A549 (cell line): ENCODE data around the gene AIF1. TPM values are rescaled to one million over a fixed set of nuclear protein-coding genes. Genes with fewer than 3 reads are reported as not detected.

Source experiments
- ATAC-seq, 2 experiments: fragments of 200-7000 bp in 1 of 2; fragments of >200 bp in 1 of 2; cut with Nextera tagmentation in 1 of 2; cut with Tn5 transposase in 1 of 2; 3 replicates each; pipeline versions ENCODE4 v1.8.0 to v1.9.1; 2018 to 2020; ENCODE audit warnings: mild to moderate bottlenecking in 1 of 2, moderate library complexity in 1 of 2
- CTCF ChIA-PET: fragments of 300-600 bp; sonication (Branson Sonifier 250); formaldehyde crosslinking; extraction: SDS; loops from one replicate; lab custom pipeline; 2021; ENCODE audit warnings: antibody characterized with exemption, inconsistent platforms; lab: Yijun Ruan, JAX
- POLR2A ChIA-PET: fragments of 350-600 bp; formaldehyde crosslinking; extraction: SDS; loops from one replicate; lab custom pipeline; 2021; ENCODE audit warnings: antibody characterized with exemption, inconsistent platforms; lab: Yijun Ruan, JAX
- DNase-seq, 2 experiments: peaks; one replicate each; pipeline versions ENCODE4 v3.0.0 to v3.0.0-alpha.2; 2011 to 2016; ENCODE audit warnings: low read depth in 1 of 2, low spot score in 1 of 2
- FAIRE-seq: peaks from 2 replicates; lab custom pipeline; 2011; peaks lifted over from hg19 to GRCh38; lab: Jason Lieb, UNC
- H3K27ac ChIP-seq, 2 experiments: fragments of >200 bp; sonication (Bioruptor Twin); formaldehyde crosslinking; 3 replicates each; pipeline ENCODE4 v1.5.1; 2016 to 2017
- H3K4me1 ChIP-seq: fragments of >200 bp; sonication (Bioruptor Twin); formaldehyde crosslinking; 3 replicates; pipeline ENCODE4 v1.6.1; 2016
- H3K4me2 ChIP-seq: fragments of >200 bp; sonication (Bioruptor Twin); formaldehyde crosslinking; 3 replicates; pipeline ENCODE4 v1.6.1; 2016
- H3K4me3 ChIP-seq: fragments of >200 bp; sonication (Bioruptor Twin); formaldehyde crosslinking; 3 replicates; pipeline ENCODE4 v1.5.1; 2016
- H3K9me3 ChIP-seq: fragments of >200 bp; sonication (Bioruptor Twin); formaldehyde crosslinking; 3 replicates; pipeline ENCODE4 v1.6.1; 2016
- ATOH8 ChIP-seq: fragments of 250-450 bp; sonication (Bioruptor Pico); IDR thresholded peaks from 2 replicates; pipeline ENCODE4 v1.5.0; 2020; ENCODE audit warnings: low read depth, mild to moderate bottlenecking, moderate library complexity
- BCL3 ChIP-seq: fragments of >200 bp; sonication (Bioruptor Twin); formaldehyde crosslinking; IDR thresholded peaks from 3 replicates; pipeline ENCODE4 v1.6.1; 2016
- BHLHE40 ChIP-seq: IDR thresholded peaks from 2 replicates; pipeline ENCODE4 v1.6.1; 2012; ENCODE audit warnings: low read depth, low read length, inconsistent platforms
- CEBPB ChIP-seq, 2 experiments: fragments of >200 bp in 1 of 2; sonication (Bioruptor Twin) in 1 of 2; formaldehyde crosslinking in 1 of 2; IDR thresholded peaks; 2 replicates each; pipeline ENCODE4 v1.6.1; 2012 to 2016
- CHD2 ChIP-seq: fragments of 150-350 bp; IDR thresholded peaks from 2 replicates; pipeline ENCODE4 v1.6.1; 2014; ENCODE audit warnings: low read length; ENCODE audit not compliant: partially characterized antibody
- CTCF ChIP-seq: fragments of >200 bp; sonication (Bioruptor Twin); formaldehyde crosslinking; IDR thresholded peaks from 3 replicates; pipeline ENCODE4 v1.5.1; 2016
- E2F6 ChIP-seq: IDR thresholded peaks from 2 replicates; pipeline ENCODE4 v1.6.1; 2012; ENCODE audit warnings: low read depth, borderline replicate concordance
- EHF ChIP-seq: fragments of 250-450 bp; sonication (Bioruptor Pico); IDR thresholded peaks from 2 replicates; pipeline ENCODE4 v1.5.0; 2020; ENCODE audit warnings: mild to moderate bottlenecking
- EHMT2 ChIP-seq: fragments of 200-600 bp; sonication (generic); IDR thresholded peaks from 2 replicates; pipeline ENCODE4 v1.6.1; 2016; ENCODE audit warnings: antibody characterized with exemption, low read depth, mild to moderate bottlenecking, moderate library complexity
- ESRRA ChIP-seq: fragments of 150-350 bp; IDR thresholded peaks from 2 replicates; pipeline ENCODE4 v1.6.1; 2014; ENCODE audit warnings: mild to moderate bottlenecking, low read length, borderline replicate concordance
- FOSL2 ChIP-seq, 2 experiments: fragments of 450-650 bp in 1 of 2; fragments of >200 bp in 1 of 2; sonication (Bioruptor Twin) in 1 of 2; formaldehyde crosslinking; IDR thresholded peaks; 2 replicates each; pipeline versions ENCODE4 v1.5.0 to v1.6.1; 2016 to 2020; ENCODE audit warnings: mild to moderate bottlenecking in 1 of 2, moderate library complexity in 1 of 2
- GATA3 ChIP-seq: IDR thresholded peaks from 2 replicates; pipeline ENCODE4 v1.6.1; 2012; ENCODE audit warnings: borderline replicate concordance
- HDAC2 ChIP-seq: fragments of 200-600 bp; sonication (generic); IDR thresholded peaks from 2 replicates; pipeline ENCODE4 v1.6.1; 2016
- HES2 ChIP-seq: fragments of >200 bp; sonication (Bioruptor Twin); formaldehyde crosslinking; IDR thresholded peaks from 2 replicates; pipeline ENCODE4 v1.6.1; 2016
- HEYL ChIP-seq: fragments of 250-450 bp; sonication (Bioruptor Pico); IDR thresholded peaks from 2 replicates; pipeline ENCODE4 v1.8.0; 2021; ENCODE audit warnings: mild to moderate bottlenecking, moderate library complexity
- HOXB13 ChIP-seq: fragments of 250-450 bp; sonication (Bioruptor Pico); IDR thresholded peaks from 2 replicates; pipeline ENCODE4 v1.5.0; 2020; ENCODE audit warnings: low read depth, mild to moderate bottlenecking, moderate library complexity
- JUN ChIP-seq, 2 experiments: fragments of >200 bp; sonication (Bioruptor Twin); formaldehyde crosslinking; IDR thresholded peaks; 2 replicates in 1 of 2; 3 replicates in 1 of 2; pipeline ENCODE4 v1.6.1; 2016 to 2017
- JUNB ChIP-seq: fragments of >200 bp; sonication (Bioruptor Twin); formaldehyde crosslinking; IDR thresholded peaks from 2 replicates; pipeline ENCODE4 v1.6.1; 2016
- KDM5A ChIP-seq: fragments of 200-600 bp; sonication (generic); IDR thresholded peaks from 2 replicates; pipeline ENCODE4 v1.6.1; 2016; ENCODE audit warnings: antibody characterized with exemption, mild to moderate bottlenecking
- MAX ChIP-seq: IDR thresholded peaks from 2 replicates; pipeline ENCODE4 v1.6.1; 2012
- MAZ ChIP-seq: fragments of 150-350 bp; IDR thresholded peaks from 2 replicates; pipeline ENCODE4 v1.6.1; 2014; ENCODE audit warnings: antibody characterized with exemption, low read depth, low read length, borderline replicate concordance
- PBX3 ChIP-seq: IDR thresholded peaks from 2 replicates; pipeline ENCODE4 v1.6.1; 2012
- POLR2A ChIP-seq: IDR thresholded peaks from 2 replicates; pipeline ENCODE4 v1.6.1; 2012; ENCODE audit warnings: mild to moderate bottlenecking, low read length
- POLR2AphosphoS2 ChIP-seq: conservative IDR thresholded peaks from 2 replicates; pipeline ENCODE4 v1.6.1; 2012; ENCODE audit warnings: low read length, improper control_type of control experiment, inconsistent platforms
- RAD21 ChIP-seq, 2 experiments: fragments of >200 bp in 1 of 2; sonication (Bioruptor Twin) in 1 of 2; formaldehyde crosslinking in 1 of 2; IDR thresholded peaks in 1 of 2; conservative IDR thresholded peaks in 1 of 2; 2 replicates in 1 of 2; 3 replicates in 1 of 2; pipeline ENCODE4 v1.6.1; 2012 to 2018; ENCODE audit warnings: inconsistent platforms in 1 of 2
- RCOR1 ChIP-seq: fragments of 150-350 bp; IDR thresholded peaks from 2 replicates; pipeline ENCODE4 v1.6.1; 2014; ENCODE audit warnings: antibody characterized with exemption, low read length, low read depth
- RFX5 ChIP-seq: fragments of 450-650 bp; IDR thresholded peaks from 2 replicates; pipeline ENCODE4 v1.7.1; 2014; ENCODE audit warnings: antibody characterized with exemption, mild to moderate bottlenecking, moderate library complexity
- RNF2 ChIP-seq: fragments of 200-600 bp; sonication (generic); IDR thresholded peaks from 2 replicates; pipeline ENCODE4 v1.6.1; 2016; ENCODE audit warnings: low read depth, mild to moderate bottlenecking, antibody characterized with exemption, moderate library complexity, borderline replicate concordance
- SMC3 ChIP-seq: fragments of >200 bp; sonication (Bioruptor Twin); formaldehyde crosslinking; IDR thresholded peaks from 3 replicates; pipeline ENCODE4 v1.6.1; 2018; ENCODE audit warnings: inconsistent platforms
- SREBF2 ChIP-seq: fragments of 450-650 bp; IDR thresholded peaks from 2 replicates; pipeline ENCODE4 v1.6.1; 2014; ENCODE audit warnings: mild to moderate bottlenecking, moderate library complexity
- TFCP2L1 ChIP-seq: fragments of 250-450 bp; sonication (Bioruptor Pico); IDR thresholded peaks from 2 replicates; pipeline ENCODE4 v1.5.0; 2021; ENCODE audit warnings: mild to moderate bottlenecking
- USF2 ChIP-seq: fragments of 450-650 bp; IDR thresholded peaks from 2 replicates; pipeline ENCODE4 v1.6.1; 2014; ENCODE audit warnings: antibody characterized with exemption
- ZFP36 ChIP-seq: fragments of 450-650 bp; IDR thresholded peaks from 2 replicates; pipeline ENCODE4 v1.6.1; 2014; ENCODE audit warnings: borderline replicate concordance; ENCODE audit not compliant: partially characterized antibody
- ZNF302 ChIP-seq: fragments of 250-450 bp; sonication (Bioruptor Pico); IDR thresholded peaks from 2 replicates; pipeline ENCODE4 v1.9.0; 2021; ENCODE audit warnings: inconsistent platforms, mild to moderate bottlenecking, moderate library complexity
- ZSCAN20 ChIP-seq: fragments of 250-450 bp; sonication (Bioruptor Pico); IDR thresholded peaks from 2 replicates; pipeline ENCODE4 v1.8.0; 2022; ENCODE audit warnings: mild to moderate bottlenecking, moderate library complexity
- WGBS: methylation state at CpG from one replicate; pipeline ENCODE4 v1.1.6; 2017; ENCODE audit errors: missing lambda C conversion rate; 5-methylcytosine and 5-hydroxymethylcytosine counted together
- polyA plus RNA-seq, 4 experiments: library from polyadenylated mRNA; depleted of rRNA in 3 of 4; stranded (reverse); fragments of >200 nt; fragmentation: RNase III in 1 of 4; extraction: RNeasy Plus Mini Kit Qiagen cat#74134 plus additional on column Dnase treatment in 1 of 4; gene quantifications; 2 replicates in 3 of 4; 3 replicates in 1 of 4; pipeline ENCODE4 v1.2.3, GENCODE V29; 2011 to 2017

Gene AIF1
- polyA plus RNA-seq, 2 of the 4 experiments (the other 2 are of a cell fraction) = not detected

- DNase-seq = peak; percentile 94 to 96
- FAIRE-seq = no peak
- POLR2A ChIA-PET = interaction anchor here (0.5 to 2.5 kb wide), 5 partner anchors 11 to 162 kb away, joined by 3 to 14 read pairs (median 6); partner anchors contain the start of genes BAG6, HSPA1B and VWA7
- CTCF ChIA-PET = no interaction called here
- Histone ChIP-seq H3K9me3 (no peaks in the 10 kb centered on the region), H3K4me1 (peaks cover 24% of the 10 kb centered on the region), H3K4me2 (peak within 1 kb of the TSS; percentile 94), H3K27ac (peak within 1 kb of the TSS; percentile 90 to 97), H3K4me3 (peak within 1 kb of the TSS; percentile 83)
- peak; percentile 88 to 91 for ATAC-seq
- WGBS = under 1% methylated on average over 25 of the region's 63 CpGs
- TF ChIP-seq MAZ (no peak), RFX5 (no peak), TFCP2L1 (no peak), USF2 (peak; percentile 46; the same call in 1 of the 2 replicates), ZNF302 (CRISPR knock-in tag) (no peak), HEYL (CRISPR knock-in tag) (no peak), CEBPB (IDR thresholded peaks at IDR 0.05) (no peak), HES2 (no peak), GATA3 (no peak), POLR2A (peak; percentile 49), ZSCAN20 (CRISPR knock-in tag) (no peak), POLR2AphosphoS2 (no peak), MAX (peak; percentile 44; the same call in 1 of the 2 replicates), CTCF (no peak), PBX3 (no peak), HDAC2 (no peak), ZFP36 (no peak), CHD2 (no peak), BHLHE40 (no peak), KDM5A (no peak), HOXB13 (CRISPR knock-in tag) (no peak), E2F6 (no peak), RCOR1 (no peak), JUNB (no peak), JUN (IDR thresholded peaks at IDR 0.05) (peak in 1 of 2 experiments; percentile 68; a peak in 3 of 5 replicates), EHMT2 (no peak), SMC3 (no peak), RNF2 (no peak), RAD21 (conservative IDR thresholded peaks at IDR 0.05 in 1 of 2, IDR thresholded peaks at IDR 0.05 in 1 of 2) (no peak), BCL3 (0 out of 3 replicates have a peak, but pooled peaks have one; percentile 41), SREBF2 (no peak), ATOH8 (CRISPR knock-in tag) (no peak), ESRRA (no peak), FOSL2 (IDR thresholded peaks at IDR 0.05) (no peak), FOSL2 (CRISPR knock-in tag; IDR thresholded peaks at IDR 0.05) (no peak), EHF (CRISPR knock-in tag) (no peak)
These were observed 50.7 kb downstream of the AIF1 start, which contains the start of gene CSNK2B for GRCh38 chr6:31665501-31666336. Gene CSNK2B (plus strand): TSS chr6:31666080. CDS start chr6:31666832, 752 bp downstream.
